ENCODE measurements around the gene UGT3A2. TPM values are rescaled to one million over a fixed set of nuclear protein-coding genes. Genes with fewer than 3 reads are reported as not detected.

Gene UGT3A2
- total RNA-seq, 1 experiment from 2014 or later = 13.7 TPM

DNA sequence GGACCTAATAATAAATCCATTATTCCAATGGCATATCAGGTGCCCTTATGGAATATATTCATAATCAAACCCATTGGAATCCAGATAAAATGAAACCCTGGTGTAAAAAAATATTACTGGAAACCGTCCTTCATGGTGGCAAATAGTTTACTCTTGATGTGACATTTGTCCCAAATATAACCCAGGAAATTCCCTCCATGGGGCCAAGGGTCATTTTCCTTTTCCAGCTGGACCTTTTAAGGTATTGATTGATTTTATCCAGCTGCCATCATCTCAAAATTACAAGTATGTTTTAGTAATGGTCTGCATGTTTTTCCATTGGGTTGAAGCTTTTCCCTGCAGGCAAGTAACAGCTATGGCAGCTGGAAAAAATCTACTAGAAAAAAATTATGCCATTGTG, 67.1 kb downstream of the UGT3A2 start:
- Histone ChIP-seq H3K79me1 (ENCODE audit: insufficient read depth, low read depth, low read length, poor library complexity, severe bottlenecking) (no peaks in the 10 kb centered on the region), H4K8ac (replicated peaks; ENCODE audit: insufficient read length, low read depth, low read length) (no peak overlapping the region), H3K9ac (ENCODE audit: extremely low read depth, insufficient read length, low read length) (no peak overlapping the region), H4K91ac (ENCODE audit: insufficient read length, low read depth, low read length) (no peak overlapping the region), H3K4me1 (ENCODE audit: insufficient read depth, low read length) (no peaks in the 10 kb centered on the region), H2BK5ac (ENCODE audit: insufficient read length, low read length) (no peak overlapping the region), H2BK15ac (ENCODE audit: low read depth, low read length) (no peak overlapping the region), H2BK20ac (ENCODE audit: low read depth, low read length, poor library complexity, severe bottlenecking) (no peak overlapping the region), H3K56ac (ENCODE audit: insufficient read length, low read depth, low read length) (no peak overlapping the region), H3K4ac (ENCODE audit: low read depth, low read length) (no peak overlapping the region), H3K18ac (ENCODE audit: insufficient read length, low read depth, low read length) (no peak overlapping the region), H3K4me2 (ENCODE audit: insufficient read depth, insufficient read length, low read length) (no peak overlapping the region), H2AK5ac (ENCODE audit: insufficient read length, low read length) (no peak overlapping the region), H3K9me3 (ENCODE audit: control insufficient read depth, low read depth, low read length) (no peaks in the 10 kb centered on the region), H2BK120ac (ENCODE audit: low read depth, low read length, poor library complexity, severe bottlenecking) (no peak overlapping the region), H4K5ac (ENCODE audit: insufficient read length, low read depth, low read length) (no peak overlapping the region), H3K14ac (ENCODE audit: insufficient read depth, low read length) (no peak overlapping the region), H3K79me2 (ENCODE audit: insufficient read depth, low read length) (no peaks in the 10 kb centered on the region), H2AFZ (ENCODE audit: low read length) (no peak overlapping the region), H3K27ac (ENCODE audit: insufficient read length, low read depth, low read length) (no peak overlapping the region), H4K20me1 (ENCODE audit: control insufficient read depth, insufficient read depth, insufficient read length) (no peaks in the 10 kb centered on the region), H3T11ph (ENCODE audit: low read length) (no peak overlapping the region), H3K23me2 (ENCODE audit: insufficient read length, low read depth, low read length, poor library complexity, severe bottlenecking) (no peaks in the 10 kb centered on the region), H3K23ac (ENCODE audit: insufficient read length, low read depth, low read length) (no peak overlapping the region), H2BK12ac (ENCODE audit: insufficient read length, low read depth, low read length) (no peak overlapping the region), H3K27me3 (ENCODE audit: insufficient read depth, low read length) (no peaks in the 10 kb centered on the region)
- Mint-ChIP-seq H3K27ac (no peak overlapping the region), H3K9me3 (no peaks in the 10 kb centered on the region), H3K4me1 (no peaks in the 10 kb centered on the region), H3K27me3 (ENCODE audit: low read depth) (peaks cover 3% of the 10 kb centered on the region), H3K4me3 (no peak overlapping the region), H3K36me3 (ENCODE audit: insufficient read depth in 1 of 3, low read depth in 3 of 3) (no peaks in the 10 kb centered on the region)
- WGBS (ENCODE audit: extremely low coverage, insufficient read length, low lambda C conversion rate) = no CpG with 5 or more reads among the region's 1 CpG
- no peak for DNase-seq
- TF ChIP-seq, protein P1, sequence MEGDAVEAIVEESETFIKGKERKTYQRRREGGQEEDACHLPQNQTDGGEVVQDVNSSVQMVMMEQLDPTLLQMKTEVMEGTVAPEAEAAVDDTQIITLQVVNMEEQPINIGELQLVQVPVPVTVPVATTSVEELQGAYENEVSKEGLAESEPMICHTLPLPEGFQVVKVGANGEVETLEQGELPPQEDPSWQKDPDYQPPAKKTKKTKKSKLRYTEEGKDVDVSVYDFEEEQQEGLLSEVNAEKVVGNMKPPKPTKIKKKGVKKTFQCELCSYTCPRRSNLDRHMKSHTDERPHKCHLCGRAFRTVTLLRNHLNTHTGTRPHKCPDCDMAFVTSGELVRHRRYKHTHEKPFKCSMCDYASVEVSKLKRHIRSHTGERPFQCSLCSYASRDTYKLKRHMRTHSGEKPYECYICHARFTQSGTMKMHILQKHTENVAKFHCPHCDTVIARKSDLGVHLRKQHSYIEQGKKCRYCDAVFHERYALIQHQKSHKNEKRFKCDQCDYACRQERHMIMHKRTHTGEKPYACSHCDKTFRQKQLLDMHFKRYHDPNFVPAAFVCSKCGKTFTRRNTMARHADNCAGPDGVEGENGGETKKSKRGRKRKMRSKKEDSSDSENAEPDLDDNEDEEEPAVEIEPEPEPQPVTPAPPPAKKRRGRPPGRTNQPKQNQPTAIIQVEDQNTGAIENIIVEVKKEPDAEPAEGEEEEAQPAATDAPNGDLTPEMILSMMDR (conservative IDR thresholded peaks at IDR 0.05) = no peak

All from H9 (cell line).